HG03039 (cell line): ENCODE data around the gene CELA3B.
"Not testable (repeated sequence)": the region's sequence is repeated elsewhere in the genome, so short reads cannot be mapped to it uniquely, and the experiment has no call there.

Experiments
- ATAC-seq: cut with Tn5 transposase; IDR thresholded peaks from one replicate; pipeline ENCODE4 v1.9.1; 2021; ENCODE audit warnings: mild to moderate bottlenecking, moderate library complexity; ENCODE audit not compliant: unreplicated experiment

CELA3B gene

GRCh38 chr1:21974699-21975098 lies 2.1 kb upstream of the CELA3B start:
- ATAC-seq = not testable (repeated sequence)

DNA sequence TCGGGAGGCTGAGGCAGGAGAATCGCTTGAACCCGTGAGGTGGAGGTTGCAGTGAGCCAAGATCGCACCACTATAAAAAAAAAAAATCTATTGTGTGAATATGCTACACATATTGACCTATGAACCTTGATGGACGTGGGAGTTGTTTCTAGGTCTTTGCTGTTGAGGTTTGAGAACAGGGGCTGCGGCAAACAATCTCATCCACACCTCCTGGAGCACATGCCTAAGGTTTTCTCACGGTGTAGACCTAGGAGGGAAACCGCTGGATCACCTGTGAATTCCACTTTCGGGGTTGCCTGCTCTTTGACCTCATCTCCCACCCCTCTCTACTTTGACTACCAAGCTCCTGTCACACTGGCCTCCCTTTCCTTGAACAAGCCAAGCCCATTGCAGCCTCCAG lies 1.5 kb upstream of the CELA3B start:
- not testable (repeated sequence) for ATAC-seq

- ATAC-seq = not testable (repeated sequence)
Observed at GRCh38 chr1:21978209-21978608, 1.4 kb downstream of the CELA3B start.

DNA sequence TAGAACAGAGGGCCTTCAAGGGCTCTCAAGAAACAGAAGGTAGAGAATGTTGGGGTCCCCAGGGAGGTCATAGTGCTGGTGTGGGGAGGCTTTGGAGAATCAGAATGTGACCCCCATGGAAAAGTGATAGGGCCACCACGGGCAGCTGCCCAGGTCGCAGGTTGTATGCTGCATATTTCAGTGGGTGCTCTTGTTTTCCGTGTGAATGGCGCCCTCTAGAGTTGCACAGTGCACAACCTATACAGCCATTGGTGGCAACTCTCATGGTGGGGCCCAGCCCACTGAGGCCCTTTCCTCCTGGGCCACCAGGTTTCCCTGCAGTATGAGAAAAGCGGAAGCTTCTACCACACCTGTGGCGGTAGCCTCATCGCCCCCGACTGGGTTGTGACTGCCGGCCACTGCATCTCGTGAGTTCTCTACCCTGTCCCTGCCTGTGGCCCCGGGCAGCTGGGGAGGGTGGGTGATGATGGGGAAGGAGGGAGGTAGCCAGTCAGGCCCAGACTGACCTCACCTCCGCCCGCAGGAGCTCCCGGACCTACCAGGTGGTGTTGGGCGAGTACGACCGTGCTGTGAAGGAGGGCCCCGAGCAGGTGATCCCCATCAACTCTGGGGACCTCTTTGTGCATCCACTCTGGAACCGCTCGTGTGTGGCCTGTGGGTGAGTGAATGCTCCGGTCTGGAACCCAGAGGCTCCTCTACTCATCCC lies 3.8 kb downstream of the CELA3B start:
- ATAC-seq = not testable (repeated sequence)

GRCh38 chr1:21981253-21981652 lies 4.4 kb downstream of the CELA3B start:
- not testable (repeated sequence) for ATAC-seq

DNA sequence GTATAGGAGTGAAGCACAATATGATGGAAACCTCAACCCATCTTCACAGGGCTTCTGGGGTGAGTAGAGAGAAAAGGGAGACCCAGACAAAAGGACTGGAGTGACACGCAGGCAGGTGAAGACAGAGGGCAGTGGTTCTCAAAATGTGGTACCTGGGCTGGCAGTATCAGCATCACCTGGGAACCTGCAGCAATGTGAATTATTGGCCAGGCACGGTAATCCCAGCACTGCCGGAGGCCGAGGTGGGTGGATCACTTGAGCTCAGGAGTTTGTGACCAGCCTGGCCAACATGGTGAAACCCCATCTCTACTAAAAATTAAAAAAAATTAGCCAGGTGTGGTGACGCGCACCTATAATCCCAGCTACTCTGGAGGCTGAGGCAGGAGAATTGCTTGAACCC lies 5.3 kb downstream of the CELA3B start:
- ATAC-seq = not testable (repeated sequence)

DNA sequence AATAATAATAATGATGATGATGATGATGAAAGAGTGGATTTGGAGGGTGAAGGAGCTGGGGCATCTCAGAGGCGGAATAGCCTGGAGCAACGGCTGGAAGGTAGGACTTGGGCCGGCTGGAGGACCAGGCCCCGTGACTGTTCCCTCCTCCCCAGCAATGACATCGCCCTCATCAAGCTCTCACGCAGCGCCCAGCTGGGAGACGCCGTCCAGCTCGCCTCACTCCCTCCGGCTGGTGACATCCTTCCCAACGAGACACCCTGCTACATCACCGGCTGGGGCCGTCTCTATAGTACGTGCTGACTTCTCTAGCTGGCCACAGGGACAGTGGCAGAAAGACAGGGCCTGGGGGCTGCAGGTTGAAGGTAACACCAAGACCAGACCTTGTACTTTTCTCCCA lies 6.7 kb downstream of the CELA3B start:
- ATAC-seq = not testable (repeated sequence)

DNA sequence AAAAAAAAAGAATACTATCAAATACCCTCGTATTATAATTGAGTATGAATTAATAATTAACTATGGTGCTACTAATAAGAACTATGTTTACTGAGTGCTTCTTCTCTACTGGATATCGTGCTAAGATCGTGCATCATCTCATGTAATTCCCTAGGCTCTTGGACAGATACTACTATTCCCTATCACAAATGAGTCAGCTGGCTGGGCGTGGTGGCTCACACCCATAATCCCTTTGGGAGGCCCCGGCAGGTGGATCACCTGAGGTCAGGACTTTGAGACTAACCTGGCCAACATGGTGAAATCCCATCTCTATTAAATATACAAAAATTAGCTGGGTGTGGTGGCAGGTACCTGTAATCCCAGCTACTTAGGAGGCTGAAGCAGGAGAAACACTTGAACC lies 9.1 kb downstream of the CELA3B start:
- ATAC-seq = not testable (repeated sequence)

DNA sequence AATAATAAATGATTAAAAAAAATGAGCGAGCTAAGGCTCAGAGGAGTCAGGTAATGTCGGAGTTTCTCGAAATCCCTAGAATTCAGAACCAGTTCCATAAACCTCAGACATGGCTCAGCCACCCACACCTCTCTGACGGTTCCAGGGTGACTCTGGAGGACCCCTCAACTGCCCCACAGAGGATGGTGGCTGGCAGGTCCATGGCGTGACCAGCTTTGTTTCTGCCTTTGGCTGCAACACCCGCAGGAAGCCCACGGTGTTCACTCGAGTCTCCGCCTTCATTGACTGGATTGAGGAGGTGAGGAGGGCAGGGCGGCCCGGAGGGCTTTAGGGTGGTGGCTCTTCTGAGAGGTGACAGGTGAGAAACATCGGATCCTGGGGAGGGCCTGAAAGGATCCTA lies 9.6 kb downstream of the CELA3B start:
- ATAC-seq = not testable (repeated sequence)

DNA sequence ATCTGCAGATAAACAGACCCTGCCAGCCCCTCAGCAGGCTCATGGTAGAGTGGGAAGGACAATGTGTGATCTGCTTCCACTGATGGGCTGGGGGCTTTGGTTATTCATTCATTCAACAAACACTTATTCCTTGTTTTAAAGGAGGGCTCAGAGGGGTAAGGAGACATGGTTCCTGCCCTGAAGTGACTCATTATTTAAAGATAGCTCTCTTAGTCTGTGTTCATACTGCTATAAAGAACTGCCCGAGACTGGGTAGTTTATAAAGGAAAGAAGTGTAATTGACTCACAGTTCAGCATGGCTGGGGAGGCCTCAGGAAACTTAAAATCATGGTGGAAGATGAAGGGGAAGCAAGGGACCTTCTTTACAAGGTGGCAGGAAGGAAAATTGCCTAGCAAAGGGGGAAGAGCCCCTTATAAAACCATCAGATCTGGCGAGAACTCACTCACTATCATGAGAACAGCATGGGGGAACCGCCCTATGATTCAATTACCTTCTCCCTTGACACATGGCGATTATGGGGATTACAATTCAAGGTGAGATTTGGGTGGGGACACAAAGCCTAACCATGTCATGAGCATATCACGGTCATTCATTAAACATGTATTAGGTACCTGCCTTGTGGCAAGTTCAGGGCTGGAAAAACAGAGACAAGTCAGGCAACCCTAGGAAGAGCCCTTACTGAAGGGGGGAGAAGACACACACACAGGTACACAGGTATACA lies 13.0 kb downstream of the CELA3B start:
- not testable (repeated sequence) for ATAC-seq

DNA sequence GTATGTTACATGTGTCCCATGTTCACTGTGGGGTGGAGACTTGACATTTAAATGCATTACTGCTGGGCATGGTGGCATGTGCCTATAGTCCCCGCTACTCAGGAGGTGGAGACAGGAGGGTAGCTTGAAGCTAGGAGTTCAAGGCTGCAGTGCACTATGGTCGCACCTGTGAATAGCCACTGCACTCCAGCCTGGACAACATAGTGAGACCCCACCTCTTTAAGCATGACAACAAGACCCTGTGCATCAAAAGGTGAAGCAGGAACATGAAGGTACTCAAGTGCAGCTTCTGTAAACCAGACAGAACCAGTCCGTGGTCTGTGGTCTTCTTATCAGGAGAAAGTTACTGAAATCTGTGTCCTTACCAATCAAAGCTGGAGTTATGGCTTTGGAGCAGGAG lies 15.4 kb downstream of the CELA3B start:
- ATAC-seq = not testable (repeated sequence)

DNA sequence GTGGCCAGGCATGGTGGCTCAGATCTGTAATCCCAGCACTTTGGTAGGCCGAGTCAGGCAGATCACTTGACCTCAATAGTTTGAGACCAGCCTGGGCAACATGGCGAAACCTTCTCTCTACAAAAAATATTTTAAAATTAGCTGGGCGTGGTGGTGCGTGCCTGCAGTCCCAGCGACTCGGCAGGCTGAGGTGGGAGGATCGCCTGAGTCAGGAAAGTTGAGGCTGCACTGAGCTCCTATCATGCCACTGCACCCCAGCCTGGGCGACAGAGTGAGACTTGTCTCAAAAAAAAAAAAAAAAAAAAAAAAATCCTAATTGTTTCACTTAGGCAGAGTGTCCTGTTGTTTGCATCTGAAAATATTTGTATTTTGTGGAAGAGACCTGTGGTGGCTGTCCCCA lies 17.9 kb downstream of the CELA3B start:
- not testable (repeated sequence) for ATAC-seq

GRCh38 chr1:21996663-21996970 lies 19.8 kb downstream of the CELA3B start:
- not testable (repeated sequence) for ATAC-seq

DNA sequence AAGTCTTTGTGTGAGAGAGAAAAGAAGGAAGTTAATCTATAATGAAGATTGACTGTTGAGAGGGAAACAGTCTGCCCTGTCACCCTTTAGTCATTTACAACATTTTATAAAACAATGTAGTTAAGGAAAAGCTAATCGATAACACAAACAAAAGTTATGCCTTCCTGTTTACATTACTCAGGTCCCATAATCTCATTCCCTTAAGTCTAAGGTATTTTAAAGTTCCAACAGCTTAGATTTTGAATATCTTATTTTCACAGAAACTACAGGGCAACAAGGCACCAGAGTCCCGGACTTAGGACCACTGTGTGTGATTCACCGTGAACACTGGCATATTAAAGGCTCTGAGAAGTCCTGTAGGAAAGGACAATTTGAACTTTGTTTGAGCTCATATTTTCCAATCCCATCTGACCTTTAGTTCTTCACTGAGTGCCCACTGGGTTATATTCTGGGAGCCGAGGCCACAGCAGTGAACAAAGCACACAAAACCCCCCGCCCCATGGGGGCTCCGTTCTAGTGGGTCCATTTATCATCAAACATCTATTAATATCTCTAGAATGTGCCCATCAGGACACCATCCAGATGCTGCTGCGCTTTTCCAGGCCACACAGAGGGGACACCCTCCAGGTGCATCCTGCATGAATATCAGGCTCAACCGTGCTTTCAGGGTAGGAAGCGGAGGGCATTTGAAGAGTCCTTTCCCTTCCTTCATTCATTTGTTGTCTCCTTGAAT lies 21.2 kb downstream of the CELA3B start:
- ATAC-seq = not testable (repeated sequence)

GRCh38 chr1:21998624-21999294 lies 21.9 kb downstream of the CELA3B start:
- not testable (repeated sequence) for ATAC-seq

DNA sequence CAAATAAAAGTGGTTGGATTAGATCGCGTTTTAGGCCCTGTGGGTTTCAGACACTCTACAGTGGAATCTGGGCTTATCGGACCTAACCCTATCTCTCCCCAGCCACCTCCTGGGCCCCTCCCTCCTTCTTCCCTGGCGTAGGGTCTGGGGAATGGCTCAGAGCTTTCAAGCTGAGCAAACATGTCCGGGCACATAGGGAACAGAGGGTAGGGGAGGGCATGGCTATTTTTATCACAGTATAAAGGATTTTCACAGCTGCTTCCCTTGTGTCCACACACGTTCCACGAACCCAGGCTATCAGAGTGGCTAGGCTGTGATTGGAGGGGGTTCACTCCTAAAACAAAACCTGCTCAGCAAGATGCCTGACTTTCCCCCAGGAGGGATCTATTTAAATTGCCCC lies 22.8 kb downstream of the CELA3B start:
- ATAC-seq = not testable (repeated sequence)

DNA sequence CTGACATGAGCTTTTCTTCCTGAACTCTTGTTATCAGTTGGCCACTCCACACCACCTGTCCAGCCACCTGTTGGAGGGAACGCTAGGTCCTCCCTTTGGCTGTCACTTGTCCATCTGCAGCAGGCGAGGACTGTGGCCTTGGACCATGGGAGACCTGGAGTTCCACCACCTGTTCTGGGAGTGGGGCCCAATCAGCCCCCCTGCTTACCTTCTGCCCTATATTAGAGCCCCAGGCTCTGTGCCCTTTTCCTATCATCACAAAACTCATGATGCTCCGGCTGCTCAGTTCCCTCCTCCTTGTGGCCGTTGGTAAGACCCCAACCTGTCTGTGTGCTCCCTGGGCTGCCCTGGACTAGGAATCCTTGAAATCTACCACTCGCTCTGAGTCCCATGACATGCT lies 24.6 kb downstream of the CELA3B start, which contains the start of gene CELA3A:
CELA3A (plus strand) TSS at position 249 of the 400 bp plus-strand sequence; CDS start at position 267, 18 bp downstream.
- no peak for ATAC-seq

- not testable (repeated sequence) for ATAC-seq
Observed at GRCh38 chr1:22002461-22002860, 25.6 kb downstream of the CELA3B start.

GRCh38 chr1:22002875-22003274 lies 26.1 kb downstream of the CELA3B start:
- not testable (repeated sequence) for ATAC-seq

DNA sequence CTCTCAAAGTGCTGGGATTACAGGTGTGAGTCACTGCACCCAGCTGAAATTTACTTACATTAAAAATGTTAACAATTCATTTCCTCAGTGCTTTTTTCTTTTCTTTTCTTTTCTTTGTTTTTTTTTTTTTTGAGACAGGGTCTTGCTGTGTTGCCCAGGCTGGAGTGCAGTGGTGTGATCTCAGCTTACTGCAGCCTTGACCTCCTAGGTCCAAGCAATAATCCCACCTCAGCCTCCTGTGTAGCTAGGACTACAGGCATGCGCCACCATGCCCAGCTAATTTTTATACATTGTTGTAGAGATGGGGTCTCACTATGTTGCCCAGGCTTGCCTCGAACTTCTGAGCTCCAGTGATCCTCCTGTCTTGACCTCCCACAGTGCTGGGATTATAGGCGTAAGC lies 27.1 kb downstream of the CELA3B start:
- not testable (repeated sequence) for ATAC-seq
